ENCODE measurements around the gene SPRED2.

The SPRED2 gene

GRCh38 chr2:65386989-65387388 is 45.4 kb downstream of the SPRED2 start:
- no peak for DNase-seq (ENCODE audit: low spot score)

- DNase-seq (ENCODE audit: low spot score), result no peak
These were observed 46.1 kb downstream of the SPRED2 start for GRCh38 chr2:65386344-65386743.

GRCh38 chr2:65383541-65384488 is 48.6 kb downstream of the SPRED2 start:
- no peak for DNase-seq (ENCODE audit: low spot score)

GRCh38 chr2:65382776-65383357 is 49.5 kb downstream of the SPRED2 start:
- DNase-seq (ENCODE audit: low spot score), result peak; percentile 59

GRCh38 chr2:65382323-65382722 is 50.1 kb downstream of the SPRED2 start:
- DNase-seq (ENCODE audit: low spot score), result no peak

- no peak for DNase-seq (ENCODE audit: low spot score)
These were observed 50.8 kb downstream of the SPRED2 start for GRCh38 chr2:65381607-65382051.

- DNase-seq (ENCODE audit: low spot score), result no peak
These were observed 52.1 kb downstream of the SPRED2 start for GRCh38 chr2:65380255-65380654.

GRCh38 chr2:65379721-65380171 is 52.7 kb downstream of the SPRED2 start:
- no peak for DNase-seq (ENCODE audit: low spot score)

- DNase-seq (ENCODE audit: low spot score), result no peak
These were observed 53.2 kb downstream of the SPRED2 start for GRCh38 chr2:65379223-65379622.

- no peak for DNase-seq (ENCODE audit: low spot score)
These were observed 54.1 kb downstream of the SPRED2 start for GRCh38 chr2:65378290-65378689.

- no peak for DNase-seq (ENCODE audit: low spot score)
These were observed 54.7 kb downstream of the SPRED2 start for GRCh38 chr2:65377556-65378192.

- no peak for DNase-seq (ENCODE audit: low spot score)
These were observed 56.7 kb downstream of the SPRED2 start for GRCh38 chr2:65375723-65376122.

- DNase-seq (ENCODE audit: low spot score), result no peak
These were observed 57.4 kb downstream of the SPRED2 start for GRCh38 chr2:65374999-65375398.

GRCh38 chr2:65374575-65374974 is 57.8 kb downstream of the SPRED2 start:
- DNase-seq (ENCODE audit: low spot score), result no peak

- DNase-seq (ENCODE audit: low spot score), result no peak
These were observed 59.0 kb downstream of the SPRED2 start for GRCh38 chr2:65373365-65373918.

GRCh38 chr2:65372619-65373018 is 59.8 kb downstream of the SPRED2 start:
- no peak for DNase-seq (ENCODE audit: low spot score)

GRCh38 chr2:65371074-65371434 is 61.3 kb downstream of the SPRED2 start:
- no peak for DNase-seq (ENCODE audit: low spot score)

- DNase-seq (ENCODE audit: low spot score), result no peak
These were observed 61.9 kb downstream of the SPRED2 start for GRCh38 chr2:65370387-65371073.

- DNase-seq (ENCODE audit: low spot score), result no peak
These were observed 62.4 kb downstream of the SPRED2 start for GRCh38 chr2:65369980-65370379.

GRCh38 chr2:65369574-65369973 is 62.8 kb downstream of the SPRED2 start:
- DNase-seq (ENCODE audit: low spot score), result no peak

- DNase-seq (ENCODE audit: low spot score), result no peak
These were observed 63.9 kb downstream of the SPRED2 start for GRCh38 chr2:65368468-65368867.

GRCh38 chr2:65367524-65367923 is 64.9 kb downstream of the SPRED2 start:
- no peak for DNase-seq (ENCODE audit: low spot score)

Data from germinal center (tissue), 1 donor.